ENCODE data around the gene TTC17.

Gene TTC17

GRCh38 chr11:43392713-43393112 is 34.0 kb downstream of the TTC17 start (continued):
- no peak for TF ChIP-seq ZNF670 (tag by site-specific recombination; IDR thresholded peaks at IDR 0.05; ENCODE audit: low read depth)
- TF ChIP-seq MEIS1 (CRISPR knock-in tag; IDR thresholded peaks at IDR 0.05; ENCODE audit: borderline replicate concordance) = no peak
- no peak for TF ChIP-seq ZNF529 (tag by site-specific recombination; IDR thresholded peaks at IDR 0.05; ENCODE audit: insufficient replicate concordance)
- TF ChIP-seq ZNF239 (tag by site-specific recombination; IDR thresholded peaks at IDR 0.05) = no peak
- TF ChIP-seq ZNF248 (tag by site-specific recombination; IDR thresholded peaks at IDR 0.05) = no peak
- TF ChIP-seq ZNF768 (tag by site-specific recombination; IDR thresholded peaks at IDR 0.05) = no peak
- no peak for TF ChIP-seq ZNF585B (tag by site-specific recombination; IDR thresholded peaks at IDR 0.05)
- TF ChIP-seq ZNF658 (tag by site-specific recombination; IDR thresholded peaks at IDR 0.05) = no peak
- no peak for TF ChIP-seq OVOL3 (tag by site-specific recombination; IDR thresholded peaks at IDR 0.05)
- no peak for TF ChIP-seq ZNF19 (tag by site-specific recombination; IDR thresholded peaks at IDR 0.05; ENCODE audit: low read depth)
- TF ChIP-seq ZSCAN5A (tag by site-specific recombination; IDR thresholded peaks at IDR 0.05) = no peak
- no peak for TF ChIP-seq ZIC2 (tag by site-specific recombination; IDR thresholded peaks at IDR 0.05)
- TF ChIP-seq ZNF521 (tag by site-specific recombination; IDR thresholded peaks at IDR 0.05) = no peak

- Histone ChIP-seq H3K27ac (ENCODE audit: extremely low read depth, low read depth, low read length) (no peak overlapping the region), H3K4me3 (ENCODE audit: low read depth, low read length) (no peak overlapping the region), H3K4me1 (ENCODE audit: control insufficient read depth, insufficient read depth, low read length) (no peaks in the 10 kb centered on the region), H3K36me3 (ENCODE audit: control insufficient read depth in 2 of 2, insufficient read depth in 1 of 2, low read length in 2 of 2) (peaks cover 12 to 79% of the 10 kb centered on the region in 2 experiments), H3K9me3 (ENCODE audit: control insufficient read depth, insufficient read depth, low read depth, low read length) (no peaks in the 10 kb centered on the region)
- ChIA-PET CTCF (no interaction called here), POLR2A (no interaction called here)
- TF ChIP-seq REPIN1 (tag by site-specific recombination; IDR thresholded peaks at IDR 0.05; ENCODE audit: low read depth) (no peak), ZNF221 (tag by site-specific recombination; IDR thresholded peaks at IDR 0.05; ENCODE audit: borderline replicate concordance) (no peak), OVOL3 (tag by site-specific recombination; IDR thresholded peaks at IDR 0.05) (no peak)
These were observed 35.1 kb downstream of the TTC17 start for GRCh38 chr11:43393765-43394355.

GRCh38 chr11:43396617-43397016 is 37.9 kb downstream of the TTC17 start:
- H3K27ac ChIP-seq (ENCODE audit: extremely low read depth, low read depth, low read length) = no peak overlapping the region
- no peaks in the 10 kb centered on the region for H3K4me1 ChIP-seq (ENCODE audit: control insufficient read depth, insufficient read depth, low read length)
- TF ChIP-seq ZNF549 (tag by site-specific recombination; IDR thresholded peaks at IDR 0.05) (no peak), EGR2 (tag by site-specific recombination; IDR thresholded peaks at IDR 0.05; ENCODE audit: low read depth) (no peak), ZNF19 (tag by site-specific recombination; IDR thresholded peaks at IDR 0.05; ENCODE audit: low read depth) (no peak), ATF2 (tag by site-specific recombination; IDR thresholded peaks at IDR 0.05; ENCODE audit: low read depth) (no peak), SP3 (tag by site-specific recombination; IDR thresholded peaks at IDR 0.05) (no peak), ZFHX2 (tag by site-specific recombination; conservative IDR thresholded peaks at IDR 0.05) (no peak), TCF7L2 (IDR thresholded peaks at IDR 0.05; ENCODE audit: borderline replicate concordance, low read depth, low read length) (no peak), ZBTB20 (tag by site-specific recombination; IDR thresholded peaks at IDR 0.05) (no peak), ZNF777 (tag by site-specific recombination; IDR thresholded peaks at IDR 0.05; ENCODE audit: borderline replicate concordance) (no peak), ZSCAN30 (tag by site-specific recombination; IDR thresholded peaks at IDR 0.05) (no peak), ZSCAN16 (tag by site-specific recombination; IDR thresholded peaks at IDR 0.05) (no peak), ZNF138 (tag by site-specific recombination; IDR thresholded peaks at IDR 0.05; ENCODE audit: borderline replicate concordance) (no peak)
- no peaks in the 10 kb centered on the region for H3K9me3 ChIP-seq (ENCODE audit: control insufficient read depth, insufficient read depth, low read depth, low read length)
- peaks cover 11 to 90% of the 10 kb centered on the region in 2 experiments for H3K36me3 ChIP-seq (ENCODE audit: control insufficient read depth in 2 of 2, insufficient read depth in 1 of 2, low read length in 2 of 2)
- ChIA-PET CTCF (interaction anchor here (0.7 kb wide), 2 partner anchors 40 to 864 kb away, joined by 4 read pairs; no protein-coding TSS in a partner anchor), POLR2A (interaction anchor here (1.3 kb wide), 1 partner anchor 38 kb away, joined by 5 read pairs; the partner anchor contains the start of gene TTC17)
- H3K4me3 ChIP-seq (ENCODE audit: low read depth, low read length) = no peak overlapping the region
